Body of pancreas (tissue), 4 donors: ENCODE results near the gene DNAJC6. TPM values are rescaled to one million over a fixed set of nuclear protein-coding genes. Genes with fewer than 3 reads are reported as not detected.
"Not testable (repeated sequence)": the region's sequence is repeated elsewhere in the genome, so short reads cannot be mapped to it uniquely, and the experiment has no call there.

ENCODE experiments used
- ATAC-seq: fragments of 150-250 bp; one replicate; pipeline ENCODE4 v1.9.1; 2016
- DNase-seq, 4 donors: peaks; one replicate each; pipeline ENCODE4 v3.0.0-alpha.2; 2019
- H3K27ac ChIP-seq, 4 donors: fragments of 200-600 bp; sonication (generic); 1 replicate in 3 of 4; 2 replicates in 1 of 4; pipeline versions ENCODE4 v1.5.1 to v1.6.1; 2016 to 2019; ENCODE audit warnings: mild to moderate bottlenecking in 1 of 4, mixed read lengths in 1 of 4, moderate library complexity in 1 of 4
- H3K27me3 ChIP-seq, 2 donors: fragments of 200-600 bp; sonication (generic); one replicate each; pipeline ENCODE4 v1.6.0; 2016; ENCODE audit warnings: mild to moderate bottlenecking in 1 of 2
- H3K36me3 ChIP-seq, 2 donors: fragments of 200-600 bp; sonication (generic); replicated peaks in 1 of 2; 2 replicates each; pipeline ENCODE4 v1.5.1; 2016; ENCODE audit warnings: low read depth in 2 of 2; ENCODE audit not compliant: insufficient read depth in 1 of 2
- H3K4me1 ChIP-seq: fragments of 200-600 bp; sonication (generic); one replicate; pipeline ENCODE4 v1.6.0; 2016
- H3K4me3 ChIP-seq, 2 donors: fragments of 200-600 bp; sonication (generic); 1 replicate in 1 of 2; 2 replicates in 1 of 2; pipeline ENCODE4 v1.5.1; 2016 to 2019
- H3K9me3 ChIP-seq, 3 donors: fragments of 200-600 bp; sonication (generic); 1 replicate in 2 of 3; 2 replicates in 1 of 3; pipeline ENCODE4 v1.5.1; 2016
- CTCF ChIP-seq, 7 experiments: fragments of 450-650 bp in 4 of 7; fragments of 200-600 bp in 3 of 7; sonication (generic) in 3 of 7; IDR thresholded peaks; one replicate each; pipeline ENCODE4 v1.5.1; 2016 to 2019; ENCODE audit warnings: antibody characterized with exemption in 7 of 7
- POLR2A ChIP-seq, 3 donors: fragments of 450-650 bp; IDR thresholded peaks; one replicate each; pipeline ENCODE4 v1.6.1; 2016; ENCODE audit warnings: antibody characterized with exemption in 3 of 3, mild to moderate bottlenecking in 2 of 3
- WGBS, 2 donors: methylation state at CpG; one replicate each; pipeline ENCODE4 v1.1.5; 2017; 5-methylcytosine and 5-hydroxymethylcytosine counted together
- intact Hi-C: fragments of 100-400 bp; cut with DNase I; formaldehyde crosslinking; loops from one replicate; pipeline ENCODE4 v1.15.1; 2023
- total RNA-seq, 2 donors: library from RNA; depleted of rRNA; stranded (reverse); fragments of >200 nt; gene quantifications; one replicate each; pipeline ENCODE4 v1.1.0, GENCODE V29; 2016

The DNAJC6 gene
- total RNA-seq, 2 donors from 2014 or later, result 0.99 to 2.3 TPM

- Histone ChIP-seq H3K27me3 (no peaks in the 10 kb centered on the region), H3K27ac (no peak overlapping the region), H3K4me1 (peaks cover 7% of the 10 kb centered on the region), H3K36me3 (no peaks in the 10 kb centered on the region), H3K4me3 (no peak overlapping the region), H3K9me3 (peaks cover 0 to 3% (median 0%) of the 10 kb centered on the region in 3 donors)
- intact Hi-C loops, result no loop called here
- TF ChIP-seq POLR2A (IDR thresholded peaks at IDR 0.05) (no peak), CTCF (IDR thresholded peaks at IDR 0.05) (no peak)
- DNase-seq (no peak), ATAC-seq (no peak)
- 55 to 58% methylated on average over 4 to 5 of the region's 5 CpGs for WGBS, 2 donors
These were observed 134.8 kb downstream of the DNAJC6 start for GRCh38 chr1:65444128-65444640.

GRCh38 chr1:65445837-65446236 is 136.5 kb downstream of the DNAJC6 start:
- H3K4me3 ChIP-seq, result no peak overlapping the region
- intact Hi-C loops, result no loop called here

GRCh38 chr1:65449214-65449823 is 140.0 kb downstream of the DNAJC6 start:
- TF ChIP-seq CTCF (IDR thresholded peaks at IDR 0.05) (peak in 5 of 7 experiments; percentile 17 to 43 (median 24)), POLR2A (IDR thresholded peaks at IDR 0.05) (no peak)
- H3K27ac ChIP-seq, result no peak overlapping the region
- 64 to 75% methylated on average over 3 to 4 of the region's 4 CpGs for WGBS, 2 donors
- H3K27me3 ChIP-seq, result no peaks in the 10 kb centered on the region
- no peaks in the 10 kb centered on the region for H3K36me3 ChIP-seq
- DNase-seq (peak; percentile 30 to 54 (median 44)), ATAC-seq (no peak)
- H3K9me3 ChIP-seq, result peaks cover 0 to 3% (median 0%) of the 10 kb centered on the region in 3 donors
- intact Hi-C loops, result no loop called here
- H3K4me1 ChIP-seq, result no peaks in the 10 kb centered on the region
- H3K4me3 ChIP-seq, result no peak overlapping the region

More at GRCh38 chr1:65445837-65446236, 136.5 kb downstream of the DNAJC6 start:
- no peak for DNase-seq
- 93 to 100% methylated on average over 1 of the region's 1 CpG for WGBS, 2 donors
- Histone ChIP-seq H3K36me3 (no peaks in the 10 kb centered on the region), H3K4me1 (peaks cover 7% of the 10 kb centered on the region), H3K27ac (no peak overlapping the region), H3K9me3 (peaks cover 0 to 3% (median 0%) of the 10 kb centered on the region in 3 donors), H3K27me3 (no peaks in the 10 kb centered on the region)
- no peak for ATAC-seq
- TF ChIP-seq CTCF (IDR thresholded peaks at IDR 0.05), result no peak
- no peak for TF ChIP-seq POLR2A (IDR thresholded peaks at IDR 0.05)

- H3K4me3 ChIP-seq, DNase-seq, H3K27ac ChIP-seq, H3K27me3 ChIP-seq, ATAC-seq, H3K4me1 ChIP-seq, H3K9me3 ChIP-seq, intact Hi-C loops, H3K36me3 ChIP-seq: not testable (repeated sequence)
- WGBS, 2 donors, result 77 to 78% methylated on average over 10 of the region's 10 CpGs
These were observed 146.3 kb downstream of the DNAJC6 start for GRCh38 chr1:65455678-65456077.

- ATAC-seq (no peak), DNase-seq (no peak)
- no peaks in the 10 kb centered on the region for H3K9me3 ChIP-seq
- TF ChIP-seq CTCF (IDR thresholded peaks at IDR 0.05), result no peak
- no peak for TF ChIP-seq POLR2A (IDR thresholded peaks at IDR 0.05)
- peaks cover 5% of the 10 kb centered on the region for H3K4me1 ChIP-seq
- intact Hi-C loops, result no loop called here
- no peaks in the 10 kb centered on the region for H3K27me3 ChIP-seq
- H3K36me3 ChIP-seq, result no peaks in the 10 kb centered on the region
- H3K27ac ChIP-seq, result no peak overlapping the region
- H3K4me3 ChIP-seq, result no peak overlapping the region
These were observed 147.1 kb downstream of the DNAJC6 start for GRCh38 chr1:65456481-65456880.
